Osteocyte (in vitro differentiated cells): ENCODE data around the gene BMP7. TPM values are rescaled to one million over a fixed set of nuclear protein-coding genes. Genes with fewer than 3 reads are reported as not detected.

Source experiments
- DNase-seq: peaks from one replicate; pipeline ENCODE4 v3.0.0; 2021; ENCODE audit warnings: mixed read lengths; ENCODE audit not compliant: unreplicated experiment; ENCODE audit errors: extremely low spot score
- H3K27ac Mint-ChIP-seq: one replicate; pipeline ENCODE4 v1.8.0; 2021; ENCODE audit warnings: mild to moderate bottlenecking, mixed read lengths; ENCODE audit not compliant: unreplicated experiment
- H3K27me3 Mint-ChIP-seq: one replicate; pipeline ENCODE4 v1.8.0; 2021; ENCODE audit warnings: mixed read lengths; ENCODE audit not compliant: unreplicated experiment
- H3K36me3 Mint-ChIP-seq: one replicate; pipeline ENCODE4 v1.8.0; 2021; ENCODE audit warnings: mixed read lengths; ENCODE audit not compliant: unreplicated experiment
- H3K4me1 Mint-ChIP-seq: one replicate; pipeline ENCODE4 v1.8.0; 2021; ENCODE audit warnings: mixed read lengths; ENCODE audit not compliant: unreplicated experiment
- H3K4me3 Mint-ChIP-seq: one replicate; pipeline ENCODE4 v1.8.0; 2021; ENCODE audit warnings: mild to moderate bottlenecking, moderate library complexity, mixed read lengths; ENCODE audit not compliant: unreplicated experiment
- H3K9me3 Mint-ChIP-seq: one replicate; pipeline ENCODE4 v1.8.0; 2021; ENCODE audit warnings: mixed read lengths; ENCODE audit not compliant: unreplicated experiment
- CTCF ChIP-seq: fragments of 200-600 bp; sonication (generic); IDR thresholded peaks from 2 replicates; pipeline ENCODE4 v1.5.0; 2021; ENCODE audit warnings: antibody characterized with exemption, mild to moderate bottlenecking, moderate library complexity
- total RNA-seq: library from RNA; stranded (reverse); gene quantifications from 2 replicates; pipeline ENCODE4 v1.2.1, GENCODE V29; 2021

The BMP7 gene
- total RNA-seq, 1 donor from 2014 or later = not detected

GRCh38 chr20:57190536-57191264 is 75.7 kb downstream of the BMP7 start:
- no peaks in the 10 kb centered on the region for H3K4me1 Mint-ChIP-seq
- no peak overlapping the region for H3K27ac Mint-ChIP-seq
- no peak overlapping the region for H3K4me3 Mint-ChIP-seq
- DNase-seq = no peak
- no peaks in the 10 kb centered on the region for H3K9me3 Mint-ChIP-seq
- no peaks in the 10 kb centered on the region for H3K36me3 Mint-ChIP-seq
- no peak for TF ChIP-seq CTCF
- H3K27me3 Mint-ChIP-seq = peaks cover 6% of the 10 kb centered on the region

GRCh38 chr20:57189713-57190112 is 76.7 kb downstream of the BMP7 start:
- no peak overlapping the region for H3K27ac Mint-ChIP-seq

GRCh38 chr20:57188576-57189079 is 77.8 kb downstream of the BMP7 start:
- DNase-seq = no peak
- no peaks in the 10 kb centered on the region for H3K9me3 Mint-ChIP-seq
- no peaks in the 10 kb centered on the region for H3K36me3 Mint-ChIP-seq
- H3K4me1 Mint-ChIP-seq = no peaks in the 10 kb centered on the region
- no peak overlapping the region for H3K4me3 Mint-ChIP-seq
- peaks cover 6% of the 10 kb centered on the region for H3K27me3 Mint-ChIP-seq
- no peak overlapping the region for H3K27ac Mint-ChIP-seq
- no peak for TF ChIP-seq CTCF

More at GRCh38 chr20:57189713-57190112, 76.7 kb downstream of the BMP7 start:
- Mint-ChIP-seq H3K4me1 (no peaks in the 10 kb centered on the region), H3K9me3 (no peaks in the 10 kb centered on the region), H3K27me3 (peaks cover 6% of the 10 kb centered on the region), H3K36me3 (no peaks in the 10 kb centered on the region), H3K4me3 (no peak overlapping the region)
- no peak for TF ChIP-seq CTCF
- DNase-seq = no peak

- Mint-ChIP-seq H3K4me1 (no peaks in the 10 kb centered on the region), H3K27ac (no peak overlapping the region), H3K36me3 (no peaks in the 10 kb centered on the region), H3K27me3 (peaks cover 10% of the 10 kb centered on the region), H3K9me3 (no peaks in the 10 kb centered on the region), H3K4me3 (no peak overlapping the region)
- no peak for DNase-seq
- no peak for TF ChIP-seq CTCF
Measured at GRCh38 chr20:57188056-57188455, 78.4 kb downstream of the BMP7 start.

- H3K4me1 Mint-ChIP-seq = no peaks in the 10 kb centered on the region
- TF ChIP-seq CTCF = no peak
- no peak overlapping the region for H3K4me3 Mint-ChIP-seq
- no peak for DNase-seq
- peaks cover 10% of the 10 kb centered on the region for H3K27me3 Mint-ChIP-seq
- no peaks in the 10 kb centered on the region for H3K9me3 Mint-ChIP-seq
- H3K36me3 Mint-ChIP-seq = no peaks in the 10 kb centered on the region
- H3K27ac Mint-ChIP-seq = no peak overlapping the region
Measured at GRCh38 chr20:57187068-57187634, 79.3 kb downstream of the BMP7 start.
